NB4 (cell line): ENCODE data around the gene EGR2.

ENCODE experiments used
- DNase-seq: peaks from one replicate; pipeline ENCODE4 v3.0.0; 2010; ENCODE audit warnings: low read depth
- H3K4me3 ChIP-seq: one replicate; pipeline ENCODE4 v1.5.1; 2011; ENCODE audit warnings: mild to moderate bottlenecking, low read depth, low read length, moderate library complexity
- CTCF ChIP-seq: IDR thresholded peaks from one replicate; pipeline ENCODE4 v1.5.1; 2012; ENCODE audit warnings: low read depth, low read length
- MYC ChIP-seq: IDR thresholded peaks from 2 replicates; pipeline ENCODE4 v1.6.1; 2011; ENCODE audit warnings: low read depth, low read length
- POLR2A ChIP-seq: IDR thresholded peaks from 2 replicates; pipeline ENCODE4 v1.6.1; 2011; ENCODE audit warnings: mild to moderate bottlenecking; ENCODE audit not compliant: insufficient read length; ENCODE audit errors: extremely low read depth
- TF ChIP-seq, protein P1 (sequence below): IDR thresholded peaks from 2 replicates; pipeline ENCODE4 v1.6.1; 2011; ENCODE audit warnings: low read depth, low read length

The EGR2 gene

DNA sequence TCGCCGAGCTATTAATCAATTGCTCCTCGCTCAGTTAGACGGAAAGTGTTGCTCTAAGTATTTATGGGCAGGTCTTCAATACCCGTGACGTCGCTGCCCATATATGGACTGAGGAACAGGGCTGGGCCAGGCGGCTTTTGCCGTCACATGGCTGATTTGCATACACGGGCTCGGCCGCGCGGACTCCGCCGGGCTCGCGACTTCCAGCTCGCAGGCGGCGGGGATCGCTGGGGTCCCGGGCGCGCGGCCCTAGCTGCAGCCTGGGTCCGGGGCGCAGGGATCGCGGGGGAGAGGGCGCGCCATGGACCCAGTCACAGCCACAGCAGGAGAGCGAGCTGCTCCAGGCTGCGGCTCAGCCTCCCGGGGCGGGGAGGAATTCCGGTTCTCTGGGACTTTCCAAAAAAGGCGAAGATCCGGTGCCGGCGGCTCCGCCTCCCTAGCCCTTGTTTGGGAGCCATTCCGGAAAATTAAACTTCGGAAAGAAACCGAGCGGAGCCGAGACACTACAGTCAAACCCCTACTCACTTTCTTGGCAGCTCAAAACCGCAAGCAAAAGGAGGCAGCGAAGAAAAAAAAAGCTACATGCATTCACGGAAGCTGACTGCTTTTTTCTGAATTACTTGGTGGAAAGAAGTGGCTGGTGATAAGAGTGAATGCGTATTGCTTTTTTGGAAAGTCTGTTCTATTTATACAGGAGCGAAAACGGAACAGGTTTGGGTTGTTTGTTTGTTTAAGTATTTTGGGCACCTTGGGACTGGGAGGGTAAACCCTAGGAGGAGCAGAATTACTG lies at the start of gene EGR2:
Gene EGR2, minus strand, starts transcription at position 36 of the 790 bp plus-strand sequence. CDS start 337 bp downstream, outside the sequence.
- DNase-seq: peak; percentile 98
- TF ChIP-seq MYC (peak; percentile 79), POLR2A (peak; percentile 59), CTCF (no peak)
- TF ChIP-seq, protein P1, sequence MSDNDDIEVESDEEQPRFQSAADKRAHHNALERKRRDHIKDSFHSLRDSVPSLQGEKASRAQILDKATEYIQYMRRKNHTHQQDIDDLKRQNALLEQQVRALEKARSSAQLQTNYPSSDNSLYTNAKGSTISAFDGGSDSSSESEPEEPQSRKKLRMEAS: peak; percentile 92
- H3K4me3 ChIP-seq: peak within 1 kb of the TSS; percentile 57

DNA sequence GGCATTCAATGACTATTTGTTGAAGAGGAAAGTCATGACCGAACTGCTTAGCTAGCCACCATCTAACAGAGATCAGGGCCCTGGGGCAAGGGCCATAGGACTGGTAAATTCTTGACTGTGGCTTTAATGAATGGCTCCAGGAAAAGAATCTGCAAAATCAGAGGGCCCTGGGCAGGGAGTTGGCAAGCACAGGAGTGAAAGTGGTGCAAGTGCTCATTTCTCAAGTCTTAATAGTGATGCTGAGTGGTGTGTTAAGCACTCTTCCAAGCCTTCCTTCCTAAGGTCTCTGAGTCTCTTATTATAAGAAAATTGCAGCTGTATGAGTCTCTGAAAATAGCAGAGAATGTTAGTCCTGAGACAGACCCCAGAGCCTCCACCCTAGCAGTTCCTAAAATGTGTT lies 46.3 kb upstream of the EGR2 start:
- DNase-seq: no peak
- no peak overlapping the region for H3K4me3 ChIP-seq
- TF ChIP-seq, protein P1: no peak
- TF ChIP-seq CTCF: no peak
- no peak for TF ChIP-seq MYC
- no peak for TF ChIP-seq POLR2A

GRCh38 chr10:62861507-62861906 lies 45.3 kb upstream of the EGR2 start:
- TF ChIP-seq CTCF (no peak), POLR2A (no peak)
- TF ChIP-seq, protein P1: no peak
- H3K4me3 ChIP-seq: no peak overlapping the region
- DNase-seq: peak; percentile 63

GRCh38 chr10:62860946-62861345 lies 44.8 kb upstream of the EGR2 start:
- peak; percentile 93 for DNase-seq

DNA sequence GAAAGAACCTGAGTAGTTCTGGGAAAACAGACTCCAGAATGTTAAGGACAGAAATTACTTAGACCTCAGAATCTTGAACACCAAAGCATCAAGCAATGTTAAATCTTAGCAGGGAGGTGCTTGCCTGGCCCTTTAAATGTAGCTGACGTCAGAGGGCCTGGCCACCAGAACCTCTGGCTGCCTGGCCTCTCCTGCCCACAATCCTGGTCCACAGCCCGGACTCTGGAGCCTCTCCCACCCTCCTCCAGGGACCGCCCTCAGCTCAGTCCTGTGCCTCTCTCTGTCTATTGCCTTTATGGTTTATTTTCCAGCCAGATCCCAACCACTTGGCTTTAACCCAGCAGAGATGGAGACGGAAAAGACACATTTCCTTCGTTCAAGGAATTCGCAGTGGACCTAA lies 42.2 kb upstream of the EGR2 start:
- DNase-seq: no peak
- no peak overlapping the region for H3K4me3 ChIP-seq
- TF ChIP-seq POLR2A: no peak
- TF ChIP-seq MYC: no peak
- no peak for TF ChIP-seq CTCF
- TF ChIP-seq, protein P1: no peak

More at GRCh38 chr10:62860946-62861345, 44.8 kb upstream of the EGR2 start:
- H3K4me3 ChIP-seq: no peak overlapping the region
- TF ChIP-seq MYC (no peak; the same call in 1 of the 2 replicates), CTCF (no peak), POLR2A (no peak)
- TF ChIP-seq, protein P1: no peak
